A375 (cell line): ENCODE data around the gene ARMC7. TPM values are rescaled to one million over a fixed set of nuclear protein-coding genes. Genes with fewer than 3 reads are reported as not detected.

Experiments
- small RNA-seq: library from RNA; depleted of rRNA; stranded (forward); fragments of <200 nt; gene quantifications from one replicate; pipeline ENCODE3, GENCODE V24; 2014
- total RNA-seq: library from RNA; depleted of rRNA; stranded (reverse); fragments of >200 nt; shearing (Covaris generic); gene quantifications from 2 replicates; pipeline ENCODE4 v1.2.3, GENCODE V29; 2014; rRNA removed

Gene ARMC7
- total RNA-seq = 3.7 and 5.7 TPM in 2 replicates

DNA sequence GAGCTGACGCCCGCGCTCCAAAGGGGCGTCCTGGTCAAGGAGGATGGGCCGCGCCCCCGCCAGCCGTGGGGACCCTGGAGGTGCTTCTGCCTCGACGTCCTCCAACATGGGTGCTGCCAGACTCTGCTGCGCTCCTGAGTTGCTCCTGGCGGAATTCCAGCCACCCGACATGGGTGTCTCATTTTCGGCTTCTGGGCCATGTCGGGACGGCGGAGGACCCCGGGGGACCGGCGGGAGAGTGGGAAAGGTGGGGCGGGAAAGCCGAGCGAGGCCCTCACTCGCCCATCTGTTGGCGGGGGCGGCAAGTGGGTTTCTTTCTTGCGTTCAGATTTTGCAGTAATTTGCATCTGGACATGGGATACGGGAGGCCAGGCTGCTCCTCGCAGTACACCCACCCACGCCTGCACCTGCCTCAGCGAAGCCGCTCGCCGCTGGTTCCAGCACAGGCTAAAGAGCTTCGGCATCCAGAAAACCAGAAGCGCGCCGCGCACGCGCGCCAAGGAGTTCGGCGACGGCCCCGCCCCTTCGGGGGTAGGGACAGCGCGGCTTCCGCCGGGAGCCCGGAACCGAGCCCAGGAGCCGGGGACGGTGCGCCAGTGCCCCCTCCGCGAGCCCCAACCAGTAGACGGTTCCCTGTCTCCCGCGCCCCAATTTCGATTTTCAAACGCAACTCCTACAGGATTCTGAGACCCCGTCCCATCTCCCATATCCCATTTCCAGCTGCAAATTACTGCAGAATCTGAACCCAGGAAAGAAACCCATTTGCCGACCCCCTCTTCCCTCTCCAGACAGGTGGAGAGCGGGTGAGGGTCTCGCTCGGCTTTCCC lies at the start of gene ARMC7:
Gene ARMC7, plus strand, starts transcription at position 563 of the 827 bp plus-strand sequence. CDS start 320 bp downstream, outside the sequence.

DNA sequence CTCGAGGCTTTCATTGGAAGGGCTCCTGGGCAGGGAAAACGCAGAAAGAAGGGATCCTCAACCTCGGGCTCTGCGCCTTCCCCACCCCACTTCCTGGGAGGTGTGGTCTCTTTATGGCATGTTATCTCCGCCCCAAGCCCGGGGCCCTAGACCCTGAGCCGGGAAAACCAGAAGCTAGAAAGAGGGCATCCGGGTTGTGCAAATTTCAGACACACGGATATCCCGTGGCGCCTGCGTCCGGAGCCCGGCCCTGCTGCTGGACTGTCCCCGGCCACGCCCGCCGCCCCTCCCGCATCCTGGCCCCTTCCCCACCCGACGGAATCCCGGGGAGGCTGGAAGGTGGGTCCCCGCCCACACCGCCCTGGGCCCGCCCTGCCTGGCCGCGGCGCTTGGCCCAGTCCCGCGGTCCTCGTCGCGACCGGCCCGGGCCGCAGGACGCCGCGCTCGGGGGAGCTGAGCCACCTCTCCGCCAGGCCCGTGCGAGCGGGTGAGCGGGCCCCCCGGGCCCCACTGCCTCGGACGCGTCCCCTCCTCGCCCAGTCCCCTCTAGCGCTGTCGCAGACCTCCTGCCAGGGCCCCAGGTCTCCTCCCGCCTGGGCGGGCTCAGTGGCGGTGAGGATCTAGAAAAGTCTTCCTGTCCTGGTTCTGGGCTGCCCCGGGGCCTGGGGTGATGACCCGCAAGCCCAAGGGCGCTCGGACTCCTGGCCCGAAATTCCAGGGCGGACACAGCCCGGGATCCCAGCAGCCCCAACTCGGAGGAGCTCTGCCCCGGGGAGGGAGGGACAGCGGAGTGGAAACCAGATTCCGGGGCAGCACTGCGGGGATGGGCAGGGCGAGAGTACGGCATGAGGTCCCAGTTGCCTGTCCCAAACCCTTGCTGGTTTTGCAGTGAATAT lies 22.0 kb upstream of the ARMC7 start, which contains the start of gene SLC16A5:
Gene SLC16A5, plus strand, starts transcription at position 397 of the 896 bp plus-strand sequence. CDS start 5,683 bp downstream, outside the sequence.

DNA sequence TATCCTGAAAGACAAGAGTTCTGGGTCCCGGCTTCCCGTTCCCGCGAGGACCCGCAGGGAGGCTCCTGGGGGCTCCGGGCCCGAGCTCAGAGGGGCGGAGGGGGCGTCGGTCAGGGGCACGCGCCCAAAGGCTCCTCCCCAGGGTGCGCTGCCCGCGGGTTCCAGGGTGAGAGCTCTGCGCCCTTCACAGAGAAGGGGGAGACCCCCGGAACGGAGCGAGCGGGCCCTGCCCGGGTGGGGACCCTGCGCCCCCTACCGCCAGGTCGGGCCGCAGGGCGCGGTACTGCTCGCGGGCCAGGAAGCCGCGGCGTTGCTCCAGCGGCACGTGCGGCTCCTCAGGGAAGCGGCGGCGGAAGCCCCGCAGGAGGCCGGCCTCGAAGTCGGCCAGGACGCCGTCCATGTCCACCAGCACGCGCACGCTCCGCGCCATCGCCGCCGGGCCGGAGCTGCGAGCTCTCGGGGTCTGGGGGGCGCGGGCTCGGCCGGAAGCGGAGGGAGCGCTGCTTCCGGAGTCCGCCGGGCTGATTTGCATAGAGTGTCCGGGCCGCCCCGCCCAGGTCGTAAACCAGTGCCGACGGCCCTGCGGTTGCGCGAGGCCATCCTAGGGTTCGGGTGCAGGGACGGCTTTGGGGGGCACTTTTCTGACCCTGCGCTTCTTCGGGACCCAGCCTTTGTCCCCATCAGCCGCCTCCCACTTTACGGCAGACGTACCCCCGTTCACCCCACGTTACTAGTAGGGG lies 21.7 kb downstream of the ARMC7 start, which contains the start of gene NT5C:
Gene NT5C, minus strand, starts transcription at position 465 of the 740 bp plus-strand sequence. Its CDS starts 35 bp downstream, at position 430.

DNA sequence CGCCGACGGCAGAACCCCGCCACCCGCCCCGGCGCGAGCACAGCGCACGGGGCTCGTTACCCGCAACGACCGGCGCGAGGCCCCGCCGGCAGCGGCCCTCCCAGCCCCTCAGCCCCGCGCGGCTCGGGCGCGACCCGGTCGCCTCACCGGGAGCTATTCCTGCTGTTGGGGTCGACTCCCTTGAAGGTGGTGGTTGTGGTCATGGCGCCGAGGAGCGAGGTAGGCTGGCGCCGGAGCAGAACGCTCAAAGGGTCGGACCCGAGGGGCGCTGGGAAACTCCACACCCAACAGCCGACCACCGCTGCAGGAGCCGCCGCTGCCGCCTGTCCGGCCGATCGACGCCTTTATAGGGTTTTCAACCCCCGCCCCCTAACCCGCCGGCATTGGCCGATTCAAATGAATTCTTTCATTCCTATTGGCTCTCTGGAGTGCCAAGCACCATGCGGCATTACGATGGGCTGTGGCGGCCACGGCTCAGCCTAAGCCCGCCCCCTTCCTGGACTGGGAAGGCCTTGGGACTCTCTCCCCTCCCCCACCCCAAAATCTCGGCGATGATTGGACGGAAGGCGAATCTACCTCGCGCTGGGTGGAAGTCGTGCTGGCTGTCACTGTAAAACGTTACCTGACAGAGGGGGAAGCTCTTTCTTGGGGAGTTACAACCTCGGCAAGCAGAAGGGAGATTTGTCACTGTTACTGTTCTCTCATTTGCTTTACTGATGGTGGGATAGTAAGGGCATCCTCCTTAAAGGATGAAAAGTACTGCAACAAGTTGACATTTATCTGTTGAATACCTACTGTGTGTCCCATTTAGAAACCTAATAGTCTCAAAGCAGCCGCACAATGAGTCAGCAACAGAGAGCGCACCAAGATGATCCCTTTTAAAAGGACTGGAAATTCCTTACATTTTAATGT lies 44.7 kb downstream of the ARMC7 start, which contains the start of gene JPT1:
Gene JPT1, minus strand, starts transcription at position 318 of the 912 bp plus-strand sequence. Its CDS starts 115 bp downstream, at position 203.

Small RNA genes within 50 kb of the gene (small RNA-seq; reads per million reads assigned to genes)
- gene AC111186.1 = not detected
- gene RF00019 = not detected

Other genes with a start within 250 kb of the ARMC7 start
- 18.9 and 21.4 TPM in 2 replicates for gene FDXR, start 237.0 kb upstream of the ARMC7 start, total RNA-seq
- gene FADS6, start 216.3 kb upstream of the ARMC7 start, total RNA-seq = not detected in 2 replicates
- gene USH1G, start 186.7 kb upstream of the ARMC7 start, total RNA-seq = not detected in 2 replicates
- not detected in 2 replicates for gene OTOP2, start 185.7 kb upstream of the ARMC7 start, total RNA-seq
- gene OTOP3, start 174.1 kb upstream of the ARMC7 start, total RNA-seq = not detected in 2 replicates
- 1.7 and 3.0 TPM in 2 replicates for gene HID1, start 137.2 kb upstream of the ARMC7 start, total RNA-seq
- gene CDR2L, start 122.3 kb upstream of the ARMC7 start, total RNA-seq = 5.5 and 5.7 TPM in 2 replicates
- gene MRPL58, start 97.3 kb upstream of the ARMC7 start, total RNA-seq = 81.3 and 81.6 TPM in 2 replicates
- 237 and 300 TPM in 2 replicates for gene ATP5PD, start 63.0 kb upstream of the ARMC7 start, total RNA-seq
- 10.0 and 11.9 TPM in 2 replicates for gene KCTD2, start 62.7 kb upstream of the ARMC7 start, total RNA-seq
- gene SLC16A5, start 22.0 kb upstream of the ARMC7 start, total RNA-seq = 32.2 and 37.9 TPM in 2 replicates
- gene NT5C, start 21.8 kb downstream of the ARMC7 start, total RNA-seq = 261 and 296 TPM in 2 replicates
- gene JPT1, start 44.5 kb downstream of the ARMC7 start, total RNA-seq = 263 and 292 TPM in 2 replicates
- gene SUMO2, start 73.0 kb downstream of the ARMC7 start, total RNA-seq = 175 and 188 TPM in 2 replicates
- 36.7 and 42.1 TPM in 2 replicates for gene NUP85, start 95.7 kb downstream of the ARMC7 start, total RNA-seq
- gene GGA3, start 151.6 kb downstream of the ARMC7 start, total RNA-seq = 17.2 and 28.1 TPM in 2 replicates
- gene MRPS7, start 151.9 kb downstream of the ARMC7 start, total RNA-seq = 62.5 and 77.0 TPM in 2 replicates
- gene MIF4GD, start 161.3 kb downstream of the ARMC7 start, total RNA-seq = 29.4 and 32.3 TPM in 2 replicates
- gene SLC25A19, start 179.5 kb downstream of the ARMC7 start, total RNA-seq = 30.6 and 36.8 TPM in 2 replicates